ENCODE measurements around the gene CSNK2A2.

DNA sequence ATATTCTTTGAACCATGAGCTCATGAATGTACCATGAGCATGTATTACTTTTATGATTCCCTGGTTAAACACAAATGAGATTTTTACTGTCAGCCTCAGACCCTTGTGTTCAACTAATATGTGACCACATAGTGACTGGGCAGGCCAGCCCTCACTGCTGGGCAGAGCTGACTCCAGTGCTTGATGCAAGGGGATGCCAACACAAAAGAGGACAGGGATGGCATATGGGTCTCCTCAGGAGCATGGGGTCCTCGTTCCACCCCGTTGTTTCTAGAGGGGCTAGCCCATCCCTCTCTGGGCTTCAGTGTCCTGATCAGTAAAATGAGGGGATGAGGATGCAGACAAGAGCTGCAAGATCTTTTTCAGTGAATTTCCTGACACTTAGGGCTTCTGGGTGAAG, 88.0 kb downstream of the CSNK2A2 start:
- TF ChIP-seq, protein P1, sequence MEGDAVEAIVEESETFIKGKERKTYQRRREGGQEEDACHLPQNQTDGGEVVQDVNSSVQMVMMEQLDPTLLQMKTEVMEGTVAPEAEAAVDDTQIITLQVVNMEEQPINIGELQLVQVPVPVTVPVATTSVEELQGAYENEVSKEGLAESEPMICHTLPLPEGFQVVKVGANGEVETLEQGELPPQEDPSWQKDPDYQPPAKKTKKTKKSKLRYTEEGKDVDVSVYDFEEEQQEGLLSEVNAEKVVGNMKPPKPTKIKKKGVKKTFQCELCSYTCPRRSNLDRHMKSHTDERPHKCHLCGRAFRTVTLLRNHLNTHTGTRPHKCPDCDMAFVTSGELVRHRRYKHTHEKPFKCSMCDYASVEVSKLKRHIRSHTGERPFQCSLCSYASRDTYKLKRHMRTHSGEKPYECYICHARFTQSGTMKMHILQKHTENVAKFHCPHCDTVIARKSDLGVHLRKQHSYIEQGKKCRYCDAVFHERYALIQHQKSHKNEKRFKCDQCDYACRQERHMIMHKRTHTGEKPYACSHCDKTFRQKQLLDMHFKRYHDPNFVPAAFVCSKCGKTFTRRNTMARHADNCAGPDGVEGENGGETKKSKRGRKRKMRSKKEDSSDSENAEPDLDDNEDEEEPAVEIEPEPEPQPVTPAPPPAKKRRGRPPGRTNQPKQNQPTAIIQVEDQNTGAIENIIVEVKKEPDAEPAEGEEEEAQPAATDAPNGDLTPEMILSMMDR (IDR thresholded peaks at IDR 0.05), result no peak
- no peak for TF ChIP-seq RFX5 (IDR thresholded peaks at IDR 0.05)
- no peak for TF ChIP-seq JUN (IDR thresholded peaks at IDR 0.05)
- TF ChIP-seq SREBF2 (IDR thresholded peaks at IDR 0.05), result no peak
- TF ChIP-seq POLR2A (IDR thresholded peaks at IDR 0.05; ENCODE audit: low read length), result no peak
- TF ChIP-seq, protein P2, sequence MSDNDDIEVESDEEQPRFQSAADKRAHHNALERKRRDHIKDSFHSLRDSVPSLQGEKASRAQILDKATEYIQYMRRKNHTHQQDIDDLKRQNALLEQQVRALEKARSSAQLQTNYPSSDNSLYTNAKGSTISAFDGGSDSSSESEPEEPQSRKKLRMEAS (IDR thresholded peaks at IDR 0.05), result no peak
- no peak for TF ChIP-seq CEBPB (IDR thresholded peaks at IDR 0.05)
- no peak for TF ChIP-seq EP300 (IDR thresholded peaks at IDR 0.05)
- TF ChIP-seq RAD21 (conservative IDR thresholded peaks at IDR 0.05 in 1 of 2, IDR thresholded peaks at IDR 0.05 in 1 of 2), result no peak
- TF ChIP-seq, protein P3, sequence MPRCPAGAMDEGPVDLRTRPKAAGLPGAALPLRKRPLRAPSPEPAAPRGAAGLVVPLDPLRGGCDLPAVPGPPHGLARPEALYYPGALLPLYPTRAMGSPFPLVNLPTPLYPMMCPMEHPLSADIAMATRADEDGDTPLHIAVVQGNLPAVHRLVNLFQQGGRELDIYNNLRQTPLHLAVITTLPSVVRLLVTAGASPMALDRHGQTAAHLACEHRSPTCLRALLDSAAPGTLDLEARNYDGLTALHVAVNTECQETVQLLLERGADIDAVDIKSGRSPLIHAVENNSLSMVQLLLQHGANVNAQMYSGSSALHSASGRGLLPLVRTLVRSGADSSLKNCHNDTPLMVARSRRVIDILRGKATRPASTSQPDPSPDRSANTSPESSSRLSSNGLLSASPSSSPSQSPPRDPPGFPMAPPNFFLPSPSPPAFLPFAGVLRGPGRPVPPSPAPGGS (IDR thresholded peaks at IDR 0.05), result no peak

All from A549 (cell line).